H54 (cell line): Measurements from ENCODE around the gene PHYKPL.
"Not testable (repeated sequence)": the region's sequence is repeated elsewhere in the genome, so short reads cannot be mapped to it uniquely, and the experiment has no call there.

ENCODE experiments used
- DNase-seq: peaks from one replicate; pipeline ENCODE4 v3.0.0; 2011; ENCODE audit warnings: low spot score, mixed read lengths; ENCODE audit not compliant: insufficient read length
- FAIRE-seq: peaks from 3 replicates; lab custom pipeline; 2011; peaks lifted over from hg19 to GRCh38; lab: Jason Lieb, UNC
- POLR2A ChIP-seq: IDR thresholded peaks from 2 replicates; pipeline ENCODE4 v1.6.1; 2011; ENCODE audit warnings: low read depth, mild to moderate bottlenecking, low read length

PHYKPL gene

GRCh38 chr5:178271726-178272479, 39.3 kb upstream of the PHYKPL start:
- TF ChIP-seq POLR2A = no peak
- FAIRE-seq (no peak), DNase-seq (no peak)

GRCh38 chr5:178271231-178271630, 38.6 kb upstream of the PHYKPL start:
- no peak for DNase-seq
- FAIRE-seq = no peak
- TF ChIP-seq POLR2A = no peak

GRCh38 chr5:178269499-178269898, 36.9 kb upstream of the PHYKPL start:
- DNase-seq (no peak), FAIRE-seq (no peak)
- TF ChIP-seq POLR2A = no peak

- TF ChIP-seq POLR2A = no peak
- no peak for DNase-seq
- no peak for FAIRE-seq
Observed at GRCh38 chr5:178267876-178268275, 35.3 kb upstream of the PHYKPL start.

- DNase-seq = no peak
- no peak for FAIRE-seq
- TF ChIP-seq POLR2A = no peak
Observed at GRCh38 chr5:178267245-178267644, 34.6 kb upstream of the PHYKPL start.

- FAIRE-seq = no peak
- DNase-seq = no peak
- TF ChIP-seq POLR2A = no peak
Observed at GRCh38 chr5:178266581-178266980, 34.0 kb upstream of the PHYKPL start.

GRCh38 chr5:178265746-178266145, 33.1 kb upstream of the PHYKPL start:
- DNase-seq = no peak
- FAIRE-seq = no peak
- TF ChIP-seq POLR2A = no peak

- DNase-seq (no peak), FAIRE-seq (no peak)
- TF ChIP-seq POLR2A = no peak
Observed at GRCh38 chr5:178264044-178264443, 31.4 kb upstream of the PHYKPL start.

GRCh38 chr5:178261666-178262600, 29.3 kb upstream of the PHYKPL start:
- FAIRE-seq (no peak), DNase-seq (no peak)
- TF ChIP-seq POLR2A = no peak

GRCh38 chr5:178259623-178260536, 27.3 kb upstream of the PHYKPL start:
- DNase-seq (no peak), FAIRE-seq (no peak)
- no peak for TF ChIP-seq POLR2A

- TF ChIP-seq POLR2A = no peak
Observed at GRCh38 chr5:178257650-178258049, 25.0 kb upstream of the PHYKPL start.

GRCh38 chr5:178256746-178257145, 24.1 kb upstream of the PHYKPL start:
- no peak for FAIRE-seq
- no peak for TF ChIP-seq POLR2A

More at GRCh38 chr5:178257650-178258049, 25.0 kb upstream of the PHYKPL start:
- FAIRE-seq = no peak
- DNase-seq = no peak

GRCh38 chr5:178253632-178254031, 21.0 kb upstream of the PHYKPL start:
- not testable (repeated sequence) for DNase-seq, FAIRE-seq

More at GRCh38 chr5:178256746-178257145, 24.1 kb upstream of the PHYKPL start:
- no peak for DNase-seq

GRCh38 chr5:178252258-178252657, 19.7 kb upstream of the PHYKPL start:
- FAIRE-seq = no peak
- no peak for TF ChIP-seq POLR2A

More at GRCh38 chr5:178252258-178252657, 19.7 kb upstream of the PHYKPL start:
- DNase-seq = no peak
